ENCODE data around the gene CACNA1B.

- TF ChIP-seq CTCF (IDR thresholded peaks at IDR 0.05; ENCODE audit: insufficient read depth, low read length) (no peak), POLR2AphosphoS5 (IDR thresholded peaks at IDR 0.05; ENCODE audit: low read depth) (no peak)
These were observed 96.3 kb downstream of the CACNA1B start for GRCh38 chr9:137973829-137974416.
